HEK293 (cell line): ENCODE measurements around the gene RNF169.

Experiments used
- KLF16 ChIP-seq: fragments of 450-650 bp; formaldehyde crosslinking; IDR thresholded peaks from 2 replicates; pipeline ENCODE4 v1.5.1; 2017; ENCODE audit warnings: missing biosample characterization, missing genetic modification characterization
- MYNN ChIP-seq: fragments of 450-650 bp; formaldehyde crosslinking; IDR thresholded peaks from 2 replicates; pipeline ENCODE4 v1.5.1; 2016; ENCODE audit warnings: missing biosample characterization, missing genetic modification characterization, borderline replicate concordance
- ZNF623 ChIP-seq: fragments of 450-650 bp; formaldehyde crosslinking; IDR thresholded peaks from 2 replicates; pipeline ENCODE4 v1.5.1; 2016; ENCODE audit warnings: missing biosample characterization, missing genetic modification characterization
- ZNF645 ChIP-seq: fragments of 450-650 bp; formaldehyde crosslinking; IDR thresholded peaks from 2 replicates; pipeline ENCODE4; 2016; ENCODE audit warnings: missing biosample characterization, missing genetic modification characterization
- TF ChIP-seq, protein P1 (sequence below): fragments of 450-650 bp; formaldehyde crosslinking; IDR thresholded peaks from 2 replicates; pipeline ENCODE4 v1.5.1; 2016; ENCODE audit warnings: missing biosample characterization, missing genetic modification characterization

DNA sequence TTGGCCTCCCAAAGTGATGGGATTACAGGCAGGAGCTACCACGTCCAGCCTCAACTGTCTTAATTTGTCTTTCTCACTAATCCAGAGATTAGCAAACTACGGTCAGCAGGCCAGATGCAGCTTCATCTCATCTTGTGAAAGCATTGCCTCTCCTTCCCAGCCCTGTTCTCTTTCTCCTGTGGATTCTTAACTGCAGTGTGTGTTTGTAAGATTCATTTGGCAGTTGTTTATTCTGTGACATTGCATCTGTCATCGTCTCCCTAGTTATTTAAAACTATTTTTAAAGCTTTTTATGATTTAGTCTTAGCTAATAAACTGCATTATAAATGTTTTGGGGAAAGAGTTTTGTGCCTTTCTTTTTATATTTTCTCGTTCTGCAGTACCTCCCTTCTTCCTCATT is 29.2 kb downstream of the RNF169 start:
- TF ChIP-seq, protein P1, sequence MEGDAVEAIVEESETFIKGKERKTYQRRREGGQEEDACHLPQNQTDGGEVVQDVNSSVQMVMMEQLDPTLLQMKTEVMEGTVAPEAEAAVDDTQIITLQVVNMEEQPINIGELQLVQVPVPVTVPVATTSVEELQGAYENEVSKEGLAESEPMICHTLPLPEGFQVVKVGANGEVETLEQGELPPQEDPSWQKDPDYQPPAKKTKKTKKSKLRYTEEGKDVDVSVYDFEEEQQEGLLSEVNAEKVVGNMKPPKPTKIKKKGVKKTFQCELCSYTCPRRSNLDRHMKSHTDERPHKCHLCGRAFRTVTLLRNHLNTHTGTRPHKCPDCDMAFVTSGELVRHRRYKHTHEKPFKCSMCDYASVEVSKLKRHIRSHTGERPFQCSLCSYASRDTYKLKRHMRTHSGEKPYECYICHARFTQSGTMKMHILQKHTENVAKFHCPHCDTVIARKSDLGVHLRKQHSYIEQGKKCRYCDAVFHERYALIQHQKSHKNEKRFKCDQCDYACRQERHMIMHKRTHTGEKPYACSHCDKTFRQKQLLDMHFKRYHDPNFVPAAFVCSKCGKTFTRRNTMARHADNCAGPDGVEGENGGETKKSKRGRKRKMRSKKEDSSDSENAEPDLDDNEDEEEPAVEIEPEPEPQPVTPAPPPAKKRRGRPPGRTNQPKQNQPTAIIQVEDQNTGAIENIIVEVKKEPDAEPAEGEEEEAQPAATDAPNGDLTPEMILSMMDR (tag by site-specific recombination) = no peak
- TF ChIP-seq MYNN = no peak
- TF ChIP-seq ZNF623 (tag by site-specific recombination) = no peak
- TF ChIP-seq KLF16 (tag by site-specific recombination) = no peak
- TF ChIP-seq ZNF645 = no peak
